GM08714 (cell line): Measurements from ENCODE around the gene SACS.
A peak's percentile ranks its signal among the peaks of the same experiment; 100 is the strongest.
"Not testable (repeated sequence)": the region's sequence is repeated elsewhere in the genome, so short reads cannot be mapped to it uniquely, and the experiment has no call there.

Experiments used
- H3K4me3 ChIP-seq: fragments of 200-500 bp; sonication (Bioruptor generic); 2 replicates; pipeline ENCODE4 v1.5.1; 2014; ENCODE audit warnings: mild to moderate bottlenecking, low read length, inconsistent platforms
- ZNF274 ChIP-seq: IDR thresholded peaks from 2 replicates; pipeline ENCODE4 v1.6.1; 2012; ENCODE audit warnings: mild to moderate bottlenecking, low read depth, low read length

SACS gene

GRCh38 chr13:23348262-23349127 lies 85.0 kb downstream of the SACS start:
- H3K4me3 ChIP-seq = no peak overlapping the region
- no peak for TF ChIP-seq ZNF274

DNA sequence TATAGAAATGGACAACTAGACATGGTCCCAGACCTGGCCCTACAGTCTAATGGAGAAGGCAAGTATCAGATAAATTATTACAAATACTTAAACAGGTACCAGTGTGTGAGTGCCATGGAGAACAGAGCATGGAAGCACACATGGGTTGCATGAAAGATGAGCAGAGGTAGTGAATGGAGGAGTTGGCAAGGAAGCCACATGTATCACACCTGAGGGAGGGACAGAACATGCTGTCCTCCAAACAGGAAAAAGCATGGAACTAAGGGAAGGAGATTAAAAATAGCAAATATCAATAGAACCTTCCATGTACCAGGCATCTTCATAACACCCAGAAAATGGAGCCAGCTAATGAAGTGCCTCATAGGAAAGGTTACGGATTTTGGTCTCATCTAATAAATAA lies 85.9 kb downstream of the SACS start:
- no peak overlapping the region for H3K4me3 ChIP-seq
- TF ChIP-seq ZNF274 = no peak

GRCh38 chr13:23344931-23345595 lies 88.4 kb downstream of the SACS start:
- no peak for TF ChIP-seq ZNF274
- H3K4me3 ChIP-seq = no peak overlapping the region

DNA sequence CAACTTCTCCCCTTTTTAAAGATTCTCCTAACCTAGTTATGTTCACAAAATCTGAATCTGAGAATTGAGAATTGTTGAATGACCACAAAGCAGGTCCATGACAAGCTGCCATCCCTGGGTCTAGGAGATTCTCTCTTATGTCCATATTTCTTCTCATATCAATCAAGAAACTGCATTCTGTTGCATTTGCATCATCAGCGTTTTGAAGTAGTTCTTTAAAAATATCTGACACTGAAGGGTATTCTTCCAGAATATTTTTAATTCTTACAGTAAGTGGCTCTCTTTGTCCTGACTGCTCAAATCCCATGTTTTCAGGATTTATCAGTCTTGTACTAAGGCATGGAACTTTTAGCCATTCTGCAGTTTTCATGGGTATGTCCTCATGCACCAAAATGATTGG lies 94.3 kb downstream of the SACS start:
- TF ChIP-seq ZNF274 = no peak

GRCh38 chr13:23330356-23330755 lies 103.1 kb downstream of the SACS start:
- TF ChIP-seq ZNF274 = no peak
- no peak overlapping the region for H3K4me3 ChIP-seq

More for the DNA sequence above, 94.3 kb downstream of the SACS start:
- H3K4me3 ChIP-seq = no peak overlapping the region

DNA sequence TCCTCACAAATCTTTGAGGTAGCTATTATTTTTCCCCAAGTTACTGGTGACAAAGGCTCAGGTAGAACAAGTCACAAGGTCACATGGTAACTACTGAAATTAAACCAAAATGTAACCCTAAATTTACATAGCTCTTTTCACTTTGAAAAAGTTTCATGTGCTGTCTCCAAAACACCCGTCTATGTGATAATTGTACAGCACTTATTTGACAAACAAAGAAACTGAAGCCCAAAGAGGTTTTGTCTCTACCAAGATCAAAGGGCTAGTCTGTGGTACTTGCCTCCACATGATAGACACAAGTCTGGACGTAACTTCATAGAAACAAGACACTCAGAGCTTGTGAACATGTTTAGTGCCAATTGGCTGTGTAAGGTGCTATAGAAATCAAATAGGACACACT lies 108.3 kb downstream of the SACS start:
- H3K4me3 ChIP-seq = no peak overlapping the region
- TF ChIP-seq ZNF274 = no peak

GRCh38 chr13:23323946-23324709 lies 109.4 kb downstream of the SACS start:
- H3K4me3 ChIP-seq = no peak overlapping the region
- TF ChIP-seq ZNF274 = no peak

DNA sequence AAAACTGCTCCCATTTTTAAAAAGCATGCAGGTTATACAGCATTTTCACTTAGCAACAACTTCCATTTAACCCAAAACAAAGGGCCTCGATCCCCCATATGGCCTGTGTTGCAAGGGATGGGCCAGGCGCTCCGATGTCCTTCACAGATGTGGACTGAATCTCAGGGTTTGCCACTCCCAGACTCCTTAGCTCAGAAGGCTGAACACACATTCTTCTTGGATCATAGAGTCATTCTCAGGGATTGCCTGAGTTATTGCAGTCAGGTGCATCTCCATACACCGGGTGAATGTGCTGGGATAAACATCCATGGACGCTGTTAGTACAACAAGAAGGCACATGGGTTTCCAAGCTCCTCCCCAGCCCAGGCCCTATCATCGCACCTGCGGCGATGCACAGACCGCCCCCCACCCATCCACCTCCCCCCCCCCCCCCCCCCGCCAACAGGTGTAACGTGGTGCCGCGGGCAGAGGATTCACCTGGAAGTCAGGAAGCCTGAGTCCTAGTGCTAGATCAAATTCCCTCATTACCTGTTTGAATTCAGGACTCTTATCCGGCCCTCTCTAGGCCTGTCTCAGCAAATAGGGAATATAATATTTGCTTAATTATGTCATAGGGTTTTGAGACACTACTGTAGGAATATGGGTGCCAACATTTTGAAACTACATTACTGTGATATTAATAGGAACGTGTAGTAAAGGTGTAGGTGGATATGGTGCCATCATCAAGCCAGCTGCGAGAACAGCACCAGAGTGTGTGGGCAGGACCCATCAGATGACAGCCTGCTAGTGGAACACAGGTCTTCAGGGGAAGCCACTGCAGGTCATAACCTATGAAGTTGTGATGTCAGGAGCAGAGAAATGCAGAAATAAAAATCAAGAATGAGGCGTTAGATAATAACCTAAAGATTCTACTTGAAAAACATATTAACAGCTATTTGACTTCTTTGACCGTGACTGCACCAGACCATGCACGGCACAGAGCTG lies 110.9 kb downstream of the SACS start:
- TF ChIP-seq ZNF274 = no peak
- H3K4me3 ChIP-seq = no peak overlapping the region; the same call in 1 of the 2 replicates

DNA sequence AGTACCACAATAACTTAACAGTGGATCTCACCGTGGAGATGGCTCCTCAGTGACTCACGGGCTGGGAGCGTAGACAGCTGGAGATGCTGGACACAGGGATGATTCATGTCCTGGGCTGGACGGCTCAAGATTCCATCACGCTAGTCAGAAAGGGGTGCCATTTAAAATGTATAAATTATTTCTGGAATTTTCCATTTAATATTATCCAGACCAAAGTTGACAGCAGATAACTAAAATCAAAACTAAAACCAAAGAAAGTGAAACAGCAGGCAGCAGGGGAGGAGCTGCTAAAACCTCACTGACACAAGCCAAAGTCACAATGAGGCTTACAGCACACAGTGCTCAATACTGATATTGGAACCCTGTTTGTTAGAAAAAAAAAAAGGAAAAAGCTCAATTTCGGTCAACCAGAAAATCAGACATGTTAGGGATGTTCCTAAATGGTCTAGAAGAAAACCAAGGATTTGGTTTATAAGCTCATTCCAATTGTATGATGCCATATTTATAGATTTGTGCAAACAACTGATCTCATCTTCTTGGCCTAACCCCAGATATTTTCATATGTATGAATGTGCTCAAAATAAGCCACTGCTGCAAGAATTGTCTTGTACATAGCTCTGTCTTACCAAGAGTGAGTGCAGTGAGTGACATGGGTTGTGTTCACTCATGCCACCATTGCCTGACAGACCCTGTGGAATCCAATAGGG lies 111.8 kb downstream of the SACS start:
- TF ChIP-seq ZNF274 = no peak
- H3K4me3 ChIP-seq = peak overlapping the region; percentile 98

GRCh38 chr13:23320926-23321534 lies 112.5 kb downstream of the SACS start:
- no peak for TF ChIP-seq ZNF274
- H3K4me3 ChIP-seq = peak overlapping the region; percentile 98

DNA sequence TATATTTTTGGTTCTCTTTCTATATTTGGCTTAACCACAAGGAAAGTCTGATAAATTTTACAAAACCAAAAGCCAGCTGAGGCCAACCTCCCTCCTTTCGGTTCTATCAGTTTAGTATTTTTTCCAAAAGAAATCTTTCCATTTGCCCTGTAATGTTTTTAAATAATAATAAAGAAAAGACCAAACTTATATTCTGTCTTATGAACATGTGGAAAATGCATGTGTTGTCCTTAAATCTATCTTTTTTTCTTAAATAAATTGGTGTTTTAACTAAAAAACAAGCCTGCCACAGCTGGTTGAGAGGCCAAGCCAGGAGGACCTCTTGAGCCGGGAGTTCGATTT lies 113.6 kb downstream of the SACS start:
- no peak overlapping the region for H3K4me3 ChIP-seq
- TF ChIP-seq ZNF274 = no peak

DNA sequence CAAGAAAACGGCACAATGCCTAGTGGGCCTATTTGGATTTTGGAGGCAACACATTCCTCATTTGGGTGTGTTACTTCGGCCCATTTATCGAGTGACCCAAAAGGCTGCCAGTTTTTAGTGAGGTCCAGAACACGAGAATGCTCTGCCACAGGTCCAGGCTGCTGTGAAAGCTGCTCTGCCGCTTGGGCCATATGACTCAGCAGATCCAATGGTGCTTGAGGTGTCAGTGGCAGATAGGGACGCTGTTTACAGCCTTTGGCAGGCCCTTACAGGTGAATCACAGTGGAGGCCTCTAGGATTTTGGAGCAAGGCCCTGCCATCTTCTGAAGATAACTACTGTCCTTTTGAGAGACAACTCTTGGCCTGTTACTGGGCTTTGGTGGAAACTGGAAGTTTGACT lies 118.7 kb downstream of the SACS start:
- not testable (repeated sequence) for H3K4me3 ChIP-seq

DNA sequence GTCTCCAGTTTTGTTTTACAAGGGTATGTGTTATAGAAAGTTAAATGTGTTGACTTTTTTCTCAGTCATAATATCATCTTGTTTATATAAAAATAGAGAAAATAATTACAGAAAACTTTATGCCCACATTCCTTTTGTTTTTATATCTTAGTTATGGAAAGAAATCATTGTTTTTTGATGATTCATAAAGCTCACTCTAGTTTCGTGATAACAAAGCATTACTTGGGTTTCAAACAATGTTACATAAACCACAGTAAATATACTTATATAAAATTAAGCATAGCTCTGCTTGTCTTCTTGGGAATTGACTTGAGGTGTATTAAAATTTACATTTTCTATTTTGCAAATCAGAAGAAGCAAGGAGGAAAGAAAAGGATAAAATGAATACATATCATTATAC lies 140.9 kb downstream of the SACS start:
- TF ChIP-seq ZNF274 = no peak
- no peak overlapping the region for H3K4me3 ChIP-seq
